AG09319 (cell line): ENCODE results near the gene SLC7A9.
"Not testable (repeated sequence)": the region's sequence is repeated elsewhere in the genome, so short reads cannot be mapped to it uniquely, and the experiment has no call there.

Experiments used
- DNase-seq: peaks from one replicate; pipeline ENCODE4 v3.0.0-alpha.2; 2010; ENCODE audit warnings: low read depth; ENCODE audit errors: extremely low read depth
- CTCF ChIP-seq: IDR thresholded peaks from 2 replicates; pipeline ENCODE4 v1.5.1; 2011; ENCODE audit warnings: low read depth, mild to moderate bottlenecking, inconsistent platforms, low read length, moderate library complexity

SLC7A9 gene

GRCh38 chr19:32857584-32857983 lies 12.0 kb downstream of the SLC7A9 start:
- no peak for TF ChIP-seq CTCF

GRCh38 chr19:32856818-32857217 lies 12.7 kb downstream of the SLC7A9 start:
- not testable (repeated sequence) for DNase-seq

More at GRCh38 chr19:32857584-32857983, 12.0 kb downstream of the SLC7A9 start:
- DNase-seq = no peak

- no peak for TF ChIP-seq CTCF
- DNase-seq = no peak
Measured at GRCh38 chr19:32852216-32852615, 17.4 kb downstream of the SLC7A9 start.

GRCh38 chr19:32848035-32848434 lies 21.5 kb downstream of the SLC7A9 start:
- DNase-seq = not testable (repeated sequence)

GRCh38 chr19:32843716-32844245 lies 25.8 kb downstream of the SLC7A9 start:
- no peak for TF ChIP-seq CTCF
- DNase-seq = no peak

GRCh38 chr19:32842061-32842460 lies 27.5 kb downstream of the SLC7A9 start:
- DNase-seq = no peak
- TF ChIP-seq CTCF = no peak

- no peak for DNase-seq
- no peak for TF ChIP-seq CTCF
Measured at GRCh38 chr19:32837531-32837930, 32.0 kb downstream of the SLC7A9 start.

GRCh38 chr19:32833388-32833787 lies 36.2 kb downstream of the SLC7A9 start:
- DNase-seq = not testable (repeated sequence)

GRCh38 chr19:32832825-32833224 lies 36.7 kb downstream of the SLC7A9 start:
- DNase-seq = not testable (repeated sequence)

GRCh38 chr19:32832094-32832493 lies 37.5 kb downstream of the SLC7A9 start:
- DNase-seq = not testable (repeated sequence)
